Osteocyte (in vitro differentiated cells): ENCODE measurements around the gene USB1. TPM values are rescaled to one million over a fixed set of nuclear protein-coding genes. Genes with fewer than 3 reads are reported as not detected.
A peak's percentile ranks its signal among the peaks of the same experiment; 100 is the strongest.

Source experiments
- DNase-seq: peaks from one replicate; pipeline ENCODE4 v3.0.0; 2021; ENCODE audit warnings: mixed read lengths; ENCODE audit not compliant: unreplicated experiment; ENCODE audit errors: extremely low spot score
- H3K27ac Mint-ChIP-seq: one replicate; pipeline ENCODE4 v1.8.0; 2021; ENCODE audit warnings: mild to moderate bottlenecking, mixed read lengths; ENCODE audit not compliant: unreplicated experiment
- H3K27me3 Mint-ChIP-seq: one replicate; pipeline ENCODE4 v1.8.0; 2021; ENCODE audit warnings: mixed read lengths; ENCODE audit not compliant: unreplicated experiment
- H3K36me3 Mint-ChIP-seq: one replicate; pipeline ENCODE4 v1.8.0; 2021; ENCODE audit warnings: mixed read lengths; ENCODE audit not compliant: unreplicated experiment
- H3K4me1 Mint-ChIP-seq: one replicate; pipeline ENCODE4 v1.8.0; 2021; ENCODE audit warnings: mixed read lengths; ENCODE audit not compliant: unreplicated experiment
- H3K4me3 Mint-ChIP-seq: one replicate; pipeline ENCODE4 v1.8.0; 2021; ENCODE audit warnings: mild to moderate bottlenecking, moderate library complexity, mixed read lengths; ENCODE audit not compliant: unreplicated experiment
- H3K9me3 Mint-ChIP-seq: one replicate; pipeline ENCODE4 v1.8.0; 2021; ENCODE audit warnings: mixed read lengths; ENCODE audit not compliant: unreplicated experiment
- total RNA-seq: library from RNA; stranded (reverse); gene quantifications from 2 replicates; pipeline ENCODE4 v1.2.1, GENCODE V29; 2021
- TF ChIP-seq, protein P1 (sequence below): fragments of 200-600 bp; sonication (generic); IDR thresholded peaks from 2 replicates; pipeline ENCODE4 v1.5.0; 2021; ENCODE audit warnings: antibody characterized with exemption, mild to moderate bottlenecking, moderate library complexity

Gene USB1
- total RNA-seq, 1 donor from 2014 or later = 45.5 TPM

DNA sequence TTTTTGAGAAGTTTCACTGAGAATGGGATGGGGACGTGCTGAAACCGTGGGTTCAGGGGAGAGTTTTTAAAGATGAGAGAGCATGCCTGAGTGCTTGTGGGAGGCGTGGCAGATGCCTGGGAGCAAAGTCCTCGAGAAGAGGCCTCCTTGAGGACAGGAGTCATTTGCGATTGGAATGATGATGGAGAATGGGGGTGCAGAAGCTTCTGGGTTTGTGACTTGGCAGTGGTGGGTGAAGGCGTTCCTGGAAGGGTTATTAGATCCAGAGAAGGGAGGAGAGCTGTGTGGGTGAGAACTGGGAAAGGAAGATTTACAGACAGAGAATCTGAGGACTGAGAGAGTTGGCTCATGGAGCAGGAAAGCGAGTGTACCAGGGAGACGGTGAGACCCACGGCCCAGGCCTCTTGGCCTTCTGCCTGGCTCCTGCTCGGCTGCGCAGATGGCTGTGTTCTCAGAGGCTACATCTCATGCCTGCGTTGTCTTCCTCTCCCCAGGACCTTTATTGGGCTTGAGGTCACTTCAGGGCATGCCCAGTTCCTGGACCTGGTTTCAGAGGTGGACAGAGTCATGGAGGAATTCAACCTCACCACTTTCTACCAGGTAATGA lies 15.7 kb downstream of the USB1 start:
- H3K27me3 Mint-ChIP-seq = no peaks in the 10 kb centered on the region
- no peaks in the 10 kb centered on the region for H3K4me1 Mint-ChIP-seq
- no peak for DNase-seq
- no peak overlapping the region for H3K27ac Mint-ChIP-seq
- H3K4me3 Mint-ChIP-seq = no peak overlapping the region
- TF ChIP-seq, protein P1, sequence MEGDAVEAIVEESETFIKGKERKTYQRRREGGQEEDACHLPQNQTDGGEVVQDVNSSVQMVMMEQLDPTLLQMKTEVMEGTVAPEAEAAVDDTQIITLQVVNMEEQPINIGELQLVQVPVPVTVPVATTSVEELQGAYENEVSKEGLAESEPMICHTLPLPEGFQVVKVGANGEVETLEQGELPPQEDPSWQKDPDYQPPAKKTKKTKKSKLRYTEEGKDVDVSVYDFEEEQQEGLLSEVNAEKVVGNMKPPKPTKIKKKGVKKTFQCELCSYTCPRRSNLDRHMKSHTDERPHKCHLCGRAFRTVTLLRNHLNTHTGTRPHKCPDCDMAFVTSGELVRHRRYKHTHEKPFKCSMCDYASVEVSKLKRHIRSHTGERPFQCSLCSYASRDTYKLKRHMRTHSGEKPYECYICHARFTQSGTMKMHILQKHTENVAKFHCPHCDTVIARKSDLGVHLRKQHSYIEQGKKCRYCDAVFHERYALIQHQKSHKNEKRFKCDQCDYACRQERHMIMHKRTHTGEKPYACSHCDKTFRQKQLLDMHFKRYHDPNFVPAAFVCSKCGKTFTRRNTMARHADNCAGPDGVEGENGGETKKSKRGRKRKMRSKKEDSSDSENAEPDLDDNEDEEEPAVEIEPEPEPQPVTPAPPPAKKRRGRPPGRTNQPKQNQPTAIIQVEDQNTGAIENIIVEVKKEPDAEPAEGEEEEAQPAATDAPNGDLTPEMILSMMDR = no peak
- no peaks in the 10 kb centered on the region for H3K9me3 Mint-ChIP-seq
- peaks cover 8% of the 10 kb centered on the region for H3K36me3 Mint-ChIP-seq

DNA sequence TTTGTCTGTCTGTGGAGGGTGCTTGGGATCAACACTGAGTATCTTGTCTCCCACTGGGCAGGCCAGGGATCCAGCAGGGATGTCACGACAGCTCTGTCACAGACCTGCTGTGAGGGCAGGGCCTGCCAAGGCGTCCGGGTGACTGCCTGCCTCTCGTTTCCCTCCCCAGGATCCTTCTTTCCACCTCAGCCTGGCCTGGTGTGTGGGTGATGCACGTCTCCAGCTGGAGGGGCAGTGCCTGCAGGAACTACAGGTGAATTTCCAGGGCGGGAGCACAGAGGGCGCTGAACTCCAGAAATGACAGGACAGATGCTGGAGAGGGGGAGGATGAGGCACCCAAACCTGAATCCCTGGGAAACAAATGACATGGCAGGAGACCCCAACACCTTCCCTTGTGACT lies 17.6 kb downstream of the USB1 start:
- Mint-ChIP-seq H3K27me3 (no peaks in the 10 kb centered on the region), H3K36me3 (peaks cover 8% of the 10 kb centered on the region), H3K4me1 (peaks cover 7% of the 10 kb centered on the region), H3K27ac (no peak overlapping the region), H3K4me3 (no peak overlapping the region), H3K9me3 (no peaks in the 10 kb centered on the region)
- TF ChIP-seq, protein P1 = no peak
- DNase-seq = no peak

GRCh38 chr16:58019866-58020538 lies 18.8 kb downstream of the USB1 start:
- peaks cover 7% of the 10 kb centered on the region for H3K27me3 Mint-ChIP-seq

GRCh38 chr16:58020628-58021521 lies 19.7 kb downstream of the USB1 start:
- Mint-ChIP-seq H3K9me3 (no peaks in the 10 kb centered on the region), H3K4me1 (peaks cover 14% of the 10 kb centered on the region), H3K36me3 (peaks cover 5% of the 10 kb centered on the region), H3K27ac (peak overlapping the region; percentile 50), H3K27me3 (peaks cover 8% of the 10 kb centered on the region), H3K4me3 (no peak overlapping the region)
- no peak for DNase-seq
- TF ChIP-seq, protein P1 = peak; percentile 88

More at GRCh38 chr16:58019866-58020538, 18.8 kb downstream of the USB1 start:
- TF ChIP-seq, protein P1 = no peak
- DNase-seq = no peak
- H3K27ac Mint-ChIP-seq = no peak overlapping the region
- peaks cover 13% of the 10 kb centered on the region for H3K4me1 Mint-ChIP-seq
- no peak overlapping the region for H3K4me3 Mint-ChIP-seq
- H3K36me3 Mint-ChIP-seq = peaks cover 5% of the 10 kb centered on the region
- no peaks in the 10 kb centered on the region for H3K9me3 Mint-ChIP-seq
